Glutamatergic neuron (in vitro differentiated cells): ENCODE data around the gene NCAPD2. TPM values are rescaled to one million over a fixed set of nuclear protein-coding genes. Genes with fewer than 3 reads are reported as not detected.
"Not testable (repeated sequence)": the region's sequence is repeated elsewhere in the genome, so short reads cannot be mapped to it uniquely, and the experiment has no call there.

Experiments used
- DNase-seq: peaks from one replicate; pipeline ENCODE4 v3.0.0; 2022
- H3K27ac Mint-ChIP-seq: one replicate; pipeline ENCODE4 v1.8.0; 2020; ENCODE audit warnings: mild to moderate bottlenecking, mixed read lengths, inconsistent platforms; ENCODE audit not compliant: unreplicated experiment
- H3K27me3 Mint-ChIP-seq: one replicate; pipeline ENCODE4 v1.8.0; 2020; ENCODE audit warnings: mild to moderate bottlenecking, moderate library complexity, mixed read lengths, inconsistent platforms; ENCODE audit not compliant: unreplicated experiment
- H3K36me3 Mint-ChIP-seq: one replicate; pipeline ENCODE4 v1.8.0; 2020; ENCODE audit warnings: mild to moderate bottlenecking, mixed read lengths, inconsistent platforms; ENCODE audit not compliant: unreplicated experiment
- H3K4me1 Mint-ChIP-seq: one replicate; pipeline ENCODE4 v1.8.0; 2020; ENCODE audit warnings: mild to moderate bottlenecking, low read depth, mixed read lengths, inconsistent platforms; ENCODE audit not compliant: unreplicated experiment
- H3K4me3 Mint-ChIP-seq: one replicate; pipeline ENCODE4 v1.8.0; 2020; ENCODE audit warnings: mild to moderate bottlenecking, mixed read lengths, inconsistent platforms; ENCODE audit not compliant: unreplicated experiment
- H3K9me3 Mint-ChIP-seq: one replicate; pipeline ENCODE4 v1.8.0; 2020; ENCODE audit warnings: mild to moderate bottlenecking, moderate library complexity, mixed read lengths, inconsistent platforms; ENCODE audit not compliant: unreplicated experiment
- CTCF ChIP-seq: fragments of 200-600 bp; sonication (generic); IDR thresholded peaks from one replicate; pipeline ENCODE4 v1.5.0; 2021; ENCODE audit not compliant: partially characterized antibody, unreplicated experiment
- total RNA-seq: library from RNA; stranded (reverse); fragmentation: NEBNext Ultra II Directional; extraction: Animal tissue kit (Norgen Biotek cat#: 25700); gene quantifications from one replicate; pipeline ENCODE4 v1.2.1, GENCODE V29; 2021; ENCODE audit not compliant: unreplicated experiment

NCAPD2 gene
- total RNA-seq, 1 donor from 2014 or later = 29.3 TPM

GRCh38 chr12:6466184-6466573 is 27.7 kb upstream of the NCAPD2 start:
- no peak for TF ChIP-seq CTCF
- peaks cover 2% of the 10 kb centered on the region for H3K27me3 Mint-ChIP-seq

GRCh38 chr12:6466751-6467150 is 27.2 kb upstream of the NCAPD2 start:
- not testable (repeated sequence) for H3K4me1 Mint-ChIP-seq, H3K27me3 Mint-ChIP-seq, H3K4me3 Mint-ChIP-seq, H3K27ac Mint-ChIP-seq, DNase-seq, H3K36me3 Mint-ChIP-seq
- peaks cover 12% of the 10 kb centered on the region for H3K9me3 Mint-ChIP-seq

More at GRCh38 chr12:6466184-6466573, 27.7 kb upstream of the NCAPD2 start:
- no peak for DNase-seq
- Mint-ChIP-seq H3K27ac (no peak overlapping the region), H3K9me3 (peaks cover 9% of the 10 kb centered on the region), H3K4me3 (no peak overlapping the region), H3K4me1 (no peaks in the 10 kb centered on the region), H3K36me3 (peaks cover 9% of the 10 kb centered on the region)

- not testable (repeated sequence) for H3K4me1 Mint-ChIP-seq, H3K36me3 Mint-ChIP-seq, H3K27ac Mint-ChIP-seq, H3K27me3 Mint-ChIP-seq, DNase-seq, H3K4me3 Mint-ChIP-seq
- H3K9me3 Mint-ChIP-seq = peaks cover 12% of the 10 kb centered on the region
Measured at GRCh38 chr12:6467571-6468282, 26.2 kb upstream of the NCAPD2 start.

GRCh38 chr12:6468283-6468575 is 25.7 kb upstream of the NCAPD2 start:
- peaks cover 12% of the 10 kb centered on the region for H3K9me3 Mint-ChIP-seq
- peaks cover 4% of the 10 kb centered on the region for H3K27me3 Mint-ChIP-seq
- H3K27ac Mint-ChIP-seq = no peak overlapping the region
- DNase-seq = no peak
- H3K4me3 Mint-ChIP-seq = no peak overlapping the region
- no peak for TF ChIP-seq CTCF
- no peaks in the 10 kb centered on the region for H3K4me1 Mint-ChIP-seq
- H3K36me3 Mint-ChIP-seq = peaks cover 9% of the 10 kb centered on the region

- Mint-ChIP-seq H3K4me3 (peak overlapping the region; percentile 90), H3K9me3 (peaks cover 12% of the 10 kb centered on the region), H3K4me1 (no peaks in the 10 kb centered on the region), H3K36me3 (peaks cover 4% of the 10 kb centered on the region), H3K27ac (no peak overlapping the region), H3K27me3 (peaks cover 4% of the 10 kb centered on the region)
- TF ChIP-seq CTCF = no peak
- DNase-seq = no peak
Measured at GRCh38 chr12:6469092-6469491, 24.8 kb upstream of the NCAPD2 start.

- Mint-ChIP-seq H3K9me3 (peaks cover 14% of the 10 kb centered on the region), H3K36me3 (peaks cover under 1% of the 10 kb centered on the region), H3K4me3 (peak overlapping the region; percentile 90), H3K27me3 (peaks cover 4% of the 10 kb centered on the region), H3K4me1 (peaks cover 1% of the 10 kb centered on the region), H3K27ac (peak overlapping the region; percentile 38)
- DNase-seq = no peak
- no peak for TF ChIP-seq CTCF
Measured at GRCh38 chr12:6469609-6470374, 24.1 kb upstream of the NCAPD2 start.
